GM10266 (cell line): ENCODE measurements around the gene HSPA12B.

Experiments used
- DNase-seq: peaks from one replicate; pipeline ENCODE4 v3.0.0; 2012; ENCODE audit errors: extremely low spot score
- TF ChIP-seq, protein P1 (sequence below): IDR thresholded peaks from 2 replicates; pipeline ENCODE4 v1.5.1; 2012; ENCODE audit warnings: mild to moderate bottlenecking, low read depth; ENCODE audit not compliant: control insufficient read depth, insufficient read depth; ENCODE audit errors: missing control alignments

HSPA12B gene

GRCh38 chr20:3702611-3703391, 29.7 kb upstream of the HSPA12B start:
- no peak for DNase-seq
- TF ChIP-seq, protein P1, sequence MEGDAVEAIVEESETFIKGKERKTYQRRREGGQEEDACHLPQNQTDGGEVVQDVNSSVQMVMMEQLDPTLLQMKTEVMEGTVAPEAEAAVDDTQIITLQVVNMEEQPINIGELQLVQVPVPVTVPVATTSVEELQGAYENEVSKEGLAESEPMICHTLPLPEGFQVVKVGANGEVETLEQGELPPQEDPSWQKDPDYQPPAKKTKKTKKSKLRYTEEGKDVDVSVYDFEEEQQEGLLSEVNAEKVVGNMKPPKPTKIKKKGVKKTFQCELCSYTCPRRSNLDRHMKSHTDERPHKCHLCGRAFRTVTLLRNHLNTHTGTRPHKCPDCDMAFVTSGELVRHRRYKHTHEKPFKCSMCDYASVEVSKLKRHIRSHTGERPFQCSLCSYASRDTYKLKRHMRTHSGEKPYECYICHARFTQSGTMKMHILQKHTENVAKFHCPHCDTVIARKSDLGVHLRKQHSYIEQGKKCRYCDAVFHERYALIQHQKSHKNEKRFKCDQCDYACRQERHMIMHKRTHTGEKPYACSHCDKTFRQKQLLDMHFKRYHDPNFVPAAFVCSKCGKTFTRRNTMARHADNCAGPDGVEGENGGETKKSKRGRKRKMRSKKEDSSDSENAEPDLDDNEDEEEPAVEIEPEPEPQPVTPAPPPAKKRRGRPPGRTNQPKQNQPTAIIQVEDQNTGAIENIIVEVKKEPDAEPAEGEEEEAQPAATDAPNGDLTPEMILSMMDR: no peak

DNA sequence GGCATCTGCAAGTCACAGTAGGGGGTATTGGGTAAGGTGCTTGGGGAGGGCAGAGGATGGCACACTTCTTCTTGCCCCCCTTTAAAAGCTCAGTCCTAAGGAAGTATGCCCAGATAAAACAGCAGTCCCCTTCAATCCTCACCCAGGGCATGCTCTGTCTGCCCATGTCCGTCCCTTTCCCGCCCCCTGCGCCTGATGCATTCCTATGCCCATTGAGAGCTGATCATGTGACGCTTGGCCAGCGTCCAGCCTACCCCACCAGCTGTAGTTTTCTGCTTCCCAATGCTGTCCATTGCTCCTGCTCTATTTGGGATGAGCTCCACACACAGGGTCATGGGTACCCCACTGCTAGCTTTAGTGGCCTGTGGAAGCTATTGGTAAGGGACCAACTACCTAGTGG, 28.4 kb upstream of the HSPA12B start:
- no peak for DNase-seq
- TF ChIP-seq, protein P1: no peak

- TF ChIP-seq, protein P1: no peak
- no peak for DNase-seq
Observed at GRCh38 chr20:3705491-3705969, 27.0 kb upstream of the HSPA12B start.

DNA sequence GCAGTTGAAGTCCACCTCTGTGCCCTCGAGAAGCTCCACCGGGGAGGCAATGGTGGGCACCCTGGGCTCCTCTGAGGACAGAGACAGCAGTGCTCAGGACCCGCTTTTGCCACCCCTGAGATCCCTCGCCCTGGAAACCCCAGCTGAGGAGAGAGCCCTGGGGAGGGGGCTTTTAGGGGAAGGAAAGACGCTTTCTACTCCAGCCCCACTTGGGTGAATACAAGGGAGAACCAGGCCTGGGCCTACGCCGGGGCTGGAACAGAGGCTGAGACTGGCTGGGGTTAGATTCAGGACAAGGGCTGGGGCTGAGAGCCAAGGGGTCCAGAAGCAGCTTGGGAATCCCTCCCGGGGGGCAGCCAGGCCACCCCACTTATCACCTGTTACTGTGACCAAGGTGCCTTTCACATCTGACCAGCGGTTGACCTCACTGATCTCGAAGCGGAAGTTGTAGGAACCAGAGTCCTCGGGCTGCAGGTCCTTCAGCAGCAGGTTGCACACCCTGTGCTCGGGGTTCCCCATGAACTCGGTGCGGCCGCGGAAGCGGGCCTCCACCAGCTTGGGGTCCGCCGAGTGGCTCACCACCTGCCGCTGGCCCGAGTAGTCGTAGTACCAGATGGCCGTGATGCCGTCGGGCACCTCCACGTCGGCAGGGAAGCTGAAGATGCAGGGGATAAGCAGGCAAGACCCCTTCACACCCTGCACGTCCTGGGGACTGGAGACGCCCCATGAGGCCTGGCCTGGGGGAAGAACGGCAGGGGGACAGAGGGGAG, 26.3 kb upstream of the HSPA12B start:
- DNase-seq: no peak
- TF ChIP-seq, protein P1: no peak

DNA sequence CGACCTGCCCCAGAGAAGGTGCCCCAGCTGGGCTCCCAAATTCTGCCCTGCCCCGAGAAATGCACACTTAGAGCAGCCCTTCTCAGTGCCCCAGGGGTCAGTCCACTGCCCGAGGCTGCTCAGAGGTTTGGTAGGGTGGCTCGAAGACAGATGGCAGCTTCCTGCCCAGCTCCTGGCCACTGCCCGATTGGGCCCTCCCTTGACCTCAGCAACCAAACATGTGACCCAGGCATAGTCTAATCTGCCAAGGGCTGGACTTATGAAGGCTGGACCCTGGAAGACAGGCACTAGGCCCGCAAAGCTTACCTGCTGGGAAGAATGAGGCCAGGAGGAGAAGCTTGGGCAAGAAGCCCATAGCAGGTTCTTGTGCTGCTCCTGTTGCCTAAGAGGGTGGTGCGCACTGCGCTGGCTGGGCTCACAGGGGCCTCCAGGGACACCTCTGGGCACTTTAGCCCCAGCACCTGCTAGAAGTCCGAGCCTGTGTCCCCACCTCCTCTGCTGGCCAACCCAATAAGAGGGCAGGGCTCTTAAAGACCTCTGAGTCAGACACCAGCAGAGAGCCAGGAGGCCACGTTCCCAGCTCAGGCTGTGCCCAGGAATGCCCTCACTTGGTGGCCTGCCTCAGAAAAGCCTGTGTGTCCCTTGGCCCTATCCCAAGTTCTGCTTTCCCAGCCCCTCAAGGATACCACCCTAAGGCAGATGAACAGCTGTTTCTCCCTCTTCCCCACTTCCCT, 25.5 kb upstream of the HSPA12B start:
- TF ChIP-seq, protein P1: no peak

GRCh38 chr20:3707508-3707899, 25.0 kb upstream of the HSPA12B start:
- DNase-seq: no peak
- TF ChIP-seq, protein P1: no peak

More for the DNA sequence above, 25.5 kb upstream of the HSPA12B start:
- DNase-seq: no peak

DNA sequence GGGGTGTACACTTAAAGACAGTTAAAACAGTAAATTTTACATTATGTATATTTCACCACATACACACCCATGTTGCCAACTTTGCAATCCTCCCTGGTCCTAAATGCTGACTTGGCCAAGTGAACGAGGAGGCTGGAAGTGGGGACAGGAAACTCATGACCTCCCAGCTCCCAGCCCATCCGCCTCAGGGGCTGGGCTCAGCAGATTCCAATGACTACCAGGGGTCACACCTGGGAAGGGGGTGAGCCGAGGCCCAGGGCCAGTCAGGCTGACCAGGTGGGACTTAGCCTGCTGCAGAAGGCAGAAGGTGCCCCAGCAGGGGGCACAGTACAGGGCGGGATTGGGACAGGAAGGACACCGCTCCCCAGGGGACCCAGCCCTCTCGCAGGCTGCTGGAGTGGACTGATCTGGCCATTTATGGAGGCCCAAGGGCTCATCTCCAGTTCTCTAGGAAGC, 22.4 kb upstream of the HSPA12B start:
- TF ChIP-seq, protein P1: no peak
- DNase-seq: no peak
